K562 (cell line): ENCODE data around the gene IPO7. TPM values are rescaled to one million over a fixed set of nuclear protein-coding genes. Genes with fewer than 3 reads are reported as not detected.

Source experiments
- BMI1 ChIP-seq: fragments of 150-350 bp; IDR thresholded peaks from 2 replicates; pipeline ENCODE4 v1.6.1; 2014; ENCODE audit warnings: low read length
- GTF2A2 ChIP-seq: IDR thresholded peaks from 2 replicates; pipeline ENCODE4 v1.6.1; 2016; ENCODE audit warnings: mild to moderate bottlenecking, missing genetic modification characterization, missing compliant biosample characterization
- HDAC8 ChIP-seq: fragments of 450-650 bp; IDR thresholded peaks from 2 replicates; pipeline ENCODE4 v1.6.1; 2016; ENCODE audit warnings: mild to moderate bottlenecking, missing genetic modification characterization, moderate library complexity, missing compliant biosample characterization
- MGA ChIP-seq: fragments of 450-650 bp; IDR thresholded peaks from 2 replicates; pipeline ENCODE4 v1.6.1; 2016; ENCODE audit warnings: mild to moderate bottlenecking, moderate library complexity
- ZNF184 ChIP-seq: sonication (generic); formaldehyde crosslinking; IDR thresholded peaks from 2 replicates; pipeline ENCODE4 v1.5.0; 2020; ENCODE audit warnings: missing genetic modification reagents
- polyA plus RNA-seq, 8 experiments: library from polyadenylated mRNA; depleted of rRNA in 4 of 8; stranded (reverse) in 5 of 8; unstranded in 3 of 8; fragments of >200 nt; fragmentation: Nextera tagmentation in 2 of 8; fragmentation: Illumina TruSeq in 1 of 8; extraction: Ambion mirVana in 2 of 8; extraction: Trizol in 1 of 8; gene quantifications; 2 replicates each; pipeline versions ENCODE4 v1.2.1 to v1.2.3, GENCODE V29; 2011 to 2014; ENCODE audit warnings: inconsistent platforms in 1 of 8, missing spikeins in 1 of 8
- total RNA-seq, 7 experiments: library from RNA; depleted of rRNA in 6 of 7; stranded (reverse); fragments of >200 nt in 6 of 7; fragmentation: Illumina TruSeq in 2 of 7; extraction: Trizol in 2 of 7; gene quantifications; 2 replicates each; pipeline versions ENCODE4 v1.2.1 to v1.2.3, GENCODE V29; 2011 to 2021; ENCODE audit warnings: low replicate concordance in 1 of 7
- TF ChIP-seq, protein P1 (sequence below): fragments of 250-450 bp; sonication (Bioruptor Pico); IDR thresholded peaks from 2 replicates; pipeline ENCODE4 v1.8.0; 2021; ENCODE audit warnings: borderline replicate concordance, mild to moderate bottlenecking, moderate library complexity; ENCODE audit not compliant: poor library complexity, severe bottlenecking

IPO7 gene
- total and polyA plus RNA-seq, 9 of the 15 experiments (the other 6 are each of a cell fraction or from before 2014, with no cell fraction given) = 23.6 to 138 (median 110) TPM

GRCh38 chr11:9363954-9364912, 20.2 kb upstream of the IPO7 start (continued):
- peak; percentile 69; the same call in 1 of the 2 replicates for TF ChIP-seq MGA
- TF ChIP-seq BMI1 = no peak
- no peak for TF ChIP-seq ZNF184 (CRISPR knock-in tag)
- no peak for TF ChIP-seq GTF2A2 (tag)
- peak; percentile 58; the same call in 1 of the 2 replicates for TF ChIP-seq HDAC8 (tag)
- TF ChIP-seq, protein P1, sequence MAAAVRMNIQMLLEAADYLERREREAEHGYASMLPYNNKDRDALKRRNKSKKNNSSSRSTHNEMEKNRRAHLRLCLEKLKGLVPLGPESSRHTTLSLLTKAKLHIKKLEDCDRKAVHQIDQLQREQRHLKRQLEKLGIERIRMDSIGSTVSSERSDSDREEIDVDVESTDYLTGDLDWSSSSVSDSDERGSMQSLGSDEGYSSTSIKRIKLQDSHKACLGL (CRISPR knock-in tag) = no peak
- TF ChIP-seq, all 486 proteins: peak for 192
